SK-N-MC (cell line): ENCODE results near the gene NUDT1.

Source experiments
- EZH2 ChIP-seq: fragments of 200-600 bp; sonication (generic); IDR thresholded peaks from one replicate; pipeline ENCODE4 v1.6.1; 2017; ENCODE audit warnings: antibody characterized with exemption
- POLR2AphosphoS5 ChIP-seq: IDR thresholded peaks from 2 replicates; pipeline ENCODE4 v1.6.1; 2012; ENCODE audit warnings: mild to moderate bottlenecking, low read depth, low read length, borderline replicate concordance

DNA sequence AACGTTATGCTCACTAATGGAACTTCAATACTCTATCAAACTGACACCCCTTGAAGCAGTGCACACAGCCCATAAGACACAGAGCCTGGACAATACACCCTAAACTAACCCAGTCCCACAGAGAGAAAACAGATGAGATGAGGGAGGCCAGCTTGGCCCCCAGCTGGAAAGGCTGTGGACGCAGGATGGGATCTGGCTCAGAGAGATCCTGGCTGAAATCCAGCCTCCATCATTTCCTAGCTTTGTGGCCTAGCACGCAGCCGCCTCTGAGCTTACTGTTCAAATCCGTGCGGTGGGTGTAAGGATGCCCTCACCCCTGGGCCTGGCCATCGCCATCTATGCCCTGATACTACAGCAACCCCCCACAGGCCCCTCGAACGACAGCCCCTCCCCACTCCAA lies 39.5 kb downstream of the NUDT1 start:
- TF ChIP-seq POLR2AphosphoS5 (no peak), EZH2 (no peak)
